ENCODE results near the gene RBM19. TPM values are rescaled to one million over a fixed set of nuclear protein-coding genes. Genes with fewer than 3 reads are reported as not detected.

The RBM19 gene
- total and polyA plus RNA-seq, 10 donors, result 13.6 to 46.7 (median 34.5) TPM

- WGBS, 5 donors, result 95 to 98% (median 97%) methylated on average over 6 of the region's 6 CpGs
Observed at GRCh38 chr12:113931517-113931916, 34.6 kb downstream of the RBM19 start.

GRCh38 chr12:113930249-113930648, 35.9 kb downstream of the RBM19 start:
- H3K4me1 ChIP-seq, result no peaks in the 10 kb centered on the region
- DNase-seq, result no peak
- no peaks in the 10 kb centered on the region for H3K27me3 ChIP-seq (replicated peaks in 1 of 7)
- no peaks in the 10 kb centered on the region for H3K9me3 ChIP-seq
- H3K27ac ChIP-seq, result no peak overlapping the region
- peaks cover 0 to 100% (median 68%) of the 10 kb centered on the region in 6 donors for H3K36me3 ChIP-seq
- WGBS, 5 donors, result 79 to 100% (median 85%) methylated on average over 4 of the region's 4 CpGs
- H3K4me3 ChIP-seq, result no peak overlapping the region
- TF ChIP-seq POLR2A (IDR thresholded peaks at IDR 0.05) (no peak), CTCF (IDR thresholded peaks at IDR 0.05 in 8 of 11, conservative IDR thresholded peaks at IDR 0.05 in 3 of 11) (no peak), POLR2AphosphoS5 (IDR thresholded peaks at IDR 0.05) (no peak)
- intact Hi-C loops (cut with DNase I; ENCODE audit: low total_unique reads), result no loop called here

More at GRCh38 chr12:113931517-113931916, 34.6 kb downstream of the RBM19 start:
- TF ChIP-seq POLR2A (IDR thresholded peaks at IDR 0.05) (no peak), CTCF (IDR thresholded peaks at IDR 0.05 in 8 of 11, conservative IDR thresholded peaks at IDR 0.05 in 3 of 11) (no peak), POLR2AphosphoS5 (IDR thresholded peaks at IDR 0.05) (no peak)
- intact Hi-C loops (cut with DNase I; ENCODE audit: low total_unique reads), result no loop called here
- no peaks in the 10 kb centered on the region for H3K9me3 ChIP-seq
- DNase-seq, result no peak
- peaks cover 0 to 100% (median 65%) of the 10 kb centered on the region in 6 donors for H3K36me3 ChIP-seq
- no peaks in the 10 kb centered on the region for H3K27me3 ChIP-seq (replicated peaks in 1 of 7)
- H3K4me3 ChIP-seq, result no peak overlapping the region
- no peaks in the 10 kb centered on the region for H3K4me1 ChIP-seq
- no peak overlapping the region for H3K27ac ChIP-seq

- H3K4me1 ChIP-seq, result no peaks in the 10 kb centered on the region
- 74 to 85% (median 83%) methylated on average over 5 of the region's 5 CpGs for WGBS, 5 donors
- no peak for DNase-seq
- TF ChIP-seq POLR2A (IDR thresholded peaks at IDR 0.05) (no peak), CTCF (IDR thresholded peaks at IDR 0.05 in 8 of 11, conservative IDR thresholded peaks at IDR 0.05 in 3 of 11) (no peak), POLR2AphosphoS5 (IDR thresholded peaks at IDR 0.05) (no peak)
- H3K36me3 ChIP-seq, result peaks cover 0 to 100% (median 68%) of the 10 kb centered on the region in 6 donors
- H3K27ac ChIP-seq, result no peak overlapping the region
- no peaks in the 10 kb centered on the region for H3K27me3 ChIP-seq (replicated peaks in 1 of 7)
- no peak overlapping the region for H3K4me3 ChIP-seq
- H3K9me3 ChIP-seq, result no peaks in the 10 kb centered on the region
- intact Hi-C loops (cut with DNase I; ENCODE audit: low total_unique reads), result no loop called here
Observed at GRCh38 chr12:113929312-113929989, 36.7 kb downstream of the RBM19 start.

- Histone ChIP-seq H3K9me3 (no peaks in the 10 kb centered on the region), H3K27me3 (replicated peaks in 1 of 7) (no peaks in the 10 kb centered on the region), H3K27ac (no peak overlapping the region), H3K4me1 (no peaks in the 10 kb centered on the region), H3K36me3 (peaks cover 0 to 100% (median 70%) of the 10 kb centered on the region in 6 donors), H3K4me3 (no peak overlapping the region)
- DNase-seq, result no peak
- WGBS, 5 donors, result 85 to 90% (median 87%) methylated on average over 8 of the region's 8 CpGs
- no peak for TF ChIP-seq POLR2AphosphoS5 (IDR thresholded peaks at IDR 0.05)
- no peak for TF ChIP-seq CTCF (IDR thresholded peaks at IDR 0.05 in 8 of 11, conservative IDR thresholded peaks at IDR 0.05 in 3 of 11)
- no peak for TF ChIP-seq POLR2A (IDR thresholded peaks at IDR 0.05)
- intact Hi-C loops (cut with DNase I; ENCODE audit: low total_unique reads), result no loop called here
Observed at GRCh38 chr12:113926788-113927187, 39.3 kb downstream of the RBM19 start.
